Caco-2 (cell line): ENCODE data around the gene ABCC1. TPM values are rescaled to one million over a fixed set of nuclear protein-coding genes. Genes with fewer than 3 reads are reported as not detected.

Experiments used
- BruUV-seq: library from RNA; stranded (reverse); fragments of 400-500 nt; replicated peaks from 2 replicates; lab custom pipeline; 2021; lab: Mats Ljungman, UMichigan
- CTCF ChIA-PET: fragments of 300-600 bp; sonication (Branson Sonifier 250); formaldehyde crosslinking; loops from one replicate; lab custom pipeline; 2022; ENCODE audit warnings: antibody characterized with exemption; lab: Charles Lee
- POLR2A ChIA-PET: fragments of 300-600 bp; sonication (Branson Sonifier 250); formaldehyde crosslinking; loops from one replicate; lab custom pipeline; 2022; ENCODE audit warnings: antibody characterized with exemption; lab: Charles Lee
- DNase-seq, 2 experiments: peaks; one replicate each; pipeline versions ENCODE4 v3.0.0 to v3.0.0-alpha.2; 2020 to 2022
- H3K27me3 ChIP-seq: replicated peaks from 2 replicates; pipeline ENCODE4 v1.6.0; 2011; ENCODE audit warnings: low read length; ENCODE audit not compliant: control insufficient read depth, insufficient read depth
- H3K36me3 ChIP-seq: 2 replicates; pipeline ENCODE4 v1.5.1; 2011; ENCODE audit warnings: low read length; ENCODE audit not compliant: control insufficient read depth, insufficient read depth
- H3K4me1 ChIP-seq: fragments of 250-450 bp; sonication (Bioruptor Pico); 2 replicates; pipeline ENCODE4 v1.5.1; 2020; ENCODE audit warnings: mild to moderate bottlenecking
- H3K4me3 ChIP-seq: 2 replicates; pipeline ENCODE4 v1.5.1; 2011; ENCODE audit warnings: low read depth, mild to moderate bottlenecking, control low read depth, low read length
- H3K9me3 ChIP-seq: fragments of 250-450 bp; sonication (Bioruptor Pico); 2 replicates; pipeline ENCODE4 v1.5.1; 2020; ENCODE audit warnings: mild to moderate bottlenecking, moderate library complexity
- H3K27ac Mint-ChIP-seq: one replicate; pipeline ENCODE4 v1.8.0; 2022; ENCODE audit warnings: mixed read lengths; ENCODE audit not compliant: unreplicated experiment
- H3K27me3 Mint-ChIP-seq: one replicate; pipeline ENCODE4 v1.8.0; 2022; ENCODE audit warnings: mixed read lengths; ENCODE audit not compliant: insufficient read depth, unreplicated experiment
- H3K36me3 Mint-ChIP-seq: one replicate; pipeline ENCODE4 v1.8.0; 2022; ENCODE audit warnings: mild to moderate bottlenecking, mixed read lengths; ENCODE audit not compliant: insufficient read depth, unreplicated experiment
- H3K4me1 Mint-ChIP-seq: one replicate; pipeline ENCODE4 v1.8.0; 2022; ENCODE audit warnings: low read depth, mixed read lengths; ENCODE audit not compliant: unreplicated experiment
- H3K4me3 Mint-ChIP-seq: one replicate; pipeline ENCODE4 v1.8.0; 2022; ENCODE audit warnings: mild to moderate bottlenecking, moderate library complexity, mixed read lengths; ENCODE audit not compliant: unreplicated experiment
- H3K9me3 Mint-ChIP-seq: one replicate; pipeline ENCODE4 v1.8.0; 2022; ENCODE audit warnings: mixed read lengths; ENCODE audit not compliant: unreplicated experiment
- intact Hi-C: fragments of 100-400 bp; cut with micrococcal nuclease; formaldehyde crosslinking; loops from one replicate; pipeline ENCODE4 v1.10.0; 2022; ENCODE audit not compliant: unreplicated experiment
- total RNA-seq: library from RNA; stranded (reverse); gene quantifications from 2 replicates; pipeline ENCODE4 v1.2.3, GENCODE V29; 2022
- TF ChIP-seq, protein P1 (sequence below), 2 experiments: fragments of 200-600 bp in 1 of 2; IDR thresholded peaks; 1 replicate in 1 of 2; 2 replicates in 1 of 2; pipeline versions ENCODE4 v1.5.1 to v1.8.0; 2011 to 2022; ENCODE audit warnings: antibody characterized with exemption in 1 of 2, control low read depth in 1 of 2, inconsistent platforms in 1 of 2, low read depth in 1 of 2, low read length in 1 of 2, mild to moderate bottlenecking in 1 of 2, moderate library complexity in 1 of 2; ENCODE audit not compliant: insufficient read depth in 1 of 2, severe bottlenecking in 1 of 2, unreplicated experiment in 1 of 2

Gene ABCC1
- total RNA-seq, 1 experiment from 2014 or later = 22.3 TPM

DNA sequence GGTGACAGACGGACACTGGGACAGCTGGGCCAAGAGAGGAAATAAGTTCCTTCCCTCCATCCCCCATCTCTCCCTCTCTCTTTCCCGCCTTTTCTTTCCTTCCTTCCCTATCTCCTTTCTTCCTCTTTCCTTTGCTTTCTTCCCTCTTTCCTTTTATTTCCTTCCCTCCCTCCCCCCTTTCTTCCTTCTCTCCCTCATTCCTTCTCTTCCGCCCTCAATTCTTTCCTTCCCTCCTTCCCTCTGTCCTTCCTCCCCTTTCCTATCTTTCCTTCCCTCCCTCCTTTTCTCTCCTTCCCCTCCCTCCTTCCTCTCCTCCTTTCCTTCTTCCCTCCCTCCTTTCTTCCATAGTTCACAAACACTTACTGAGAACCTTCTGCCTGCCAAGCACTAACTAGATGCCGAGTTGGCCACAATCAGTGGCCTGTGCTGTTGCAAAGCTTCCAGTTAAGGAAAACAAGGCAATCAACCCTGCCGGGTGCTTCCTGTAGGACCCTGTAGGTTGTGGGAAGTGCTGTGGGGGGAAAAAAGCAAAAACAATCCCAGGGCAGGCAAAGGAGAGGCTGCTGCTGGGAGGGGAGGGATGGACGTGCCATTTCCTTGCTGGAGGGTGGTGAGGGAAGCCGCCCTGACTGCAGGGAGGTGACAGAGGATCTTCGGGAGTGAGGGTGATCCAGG is 242.2 kb downstream of the ABCC1 start:
- peaks cover 1% of the 10 kb centered on the region for H3K36me3 ChIP-seq
- no peak for DNase-seq
- no peaks in the 10 kb centered on the region for H3K4me1 ChIP-seq
- Mint-ChIP-seq H3K36me3 (peaks cover 29% of the 10 kb centered on the region), H3K27ac (no peak overlapping the region), H3K9me3 (no peaks in the 10 kb centered on the region), H3K4me3 (no peak overlapping the region), H3K4me1 (no peaks in the 10 kb centered on the region), H3K27me3 (no peaks in the 10 kb centered on the region)
- TF ChIP-seq, protein P1, sequence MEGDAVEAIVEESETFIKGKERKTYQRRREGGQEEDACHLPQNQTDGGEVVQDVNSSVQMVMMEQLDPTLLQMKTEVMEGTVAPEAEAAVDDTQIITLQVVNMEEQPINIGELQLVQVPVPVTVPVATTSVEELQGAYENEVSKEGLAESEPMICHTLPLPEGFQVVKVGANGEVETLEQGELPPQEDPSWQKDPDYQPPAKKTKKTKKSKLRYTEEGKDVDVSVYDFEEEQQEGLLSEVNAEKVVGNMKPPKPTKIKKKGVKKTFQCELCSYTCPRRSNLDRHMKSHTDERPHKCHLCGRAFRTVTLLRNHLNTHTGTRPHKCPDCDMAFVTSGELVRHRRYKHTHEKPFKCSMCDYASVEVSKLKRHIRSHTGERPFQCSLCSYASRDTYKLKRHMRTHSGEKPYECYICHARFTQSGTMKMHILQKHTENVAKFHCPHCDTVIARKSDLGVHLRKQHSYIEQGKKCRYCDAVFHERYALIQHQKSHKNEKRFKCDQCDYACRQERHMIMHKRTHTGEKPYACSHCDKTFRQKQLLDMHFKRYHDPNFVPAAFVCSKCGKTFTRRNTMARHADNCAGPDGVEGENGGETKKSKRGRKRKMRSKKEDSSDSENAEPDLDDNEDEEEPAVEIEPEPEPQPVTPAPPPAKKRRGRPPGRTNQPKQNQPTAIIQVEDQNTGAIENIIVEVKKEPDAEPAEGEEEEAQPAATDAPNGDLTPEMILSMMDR (IDR thresholded peaks at IDR 0.05; ENCODE audit: insufficient read depth in 1 of 2, low read depth in 1 of 2, low read length in 1 of 2, severe bottlenecking in 1 of 2, unreplicated experiment in 1 of 2) = no peak
- H3K27me3 ChIP-seq = no peaks in the 10 kb centered on the region
- BruUV-seq = no TSS peak
- ChIA-PET CTCF (interaction anchor here (0.6 kb wide), 1 partner anchor 125 kb away, joined by 3 read pairs; no protein-coding TSS in a partner anchor), POLR2A (interaction anchor here (0.6 kb wide), 1 partner anchor 18 kb away, joined by 3 read pairs; no protein-coding TSS in a partner anchor)
- H3K9me3 ChIP-seq = no peaks in the 10 kb centered on the region
- H3K4me3 ChIP-seq = no peak overlapping the region
- intact Hi-C loops = no loop called here

Other genes starting within 250 kb of the ABCC1 start
- 0.19 TPM in 1 of 2 replicates, not detected in the other for gene MYH11, start 92.6 kb upstream of the ABCC1 start, total RNA-seq
- gene CEP20, start 61.0 kb upstream of the ABCC1 start, total RNA-seq = 26.0 and 30.2 TPM in 2 replicates